ENCODE results near the gene AIF1L. TPM values are rescaled to one million over a fixed set of nuclear protein-coding genes. Genes with fewer than 3 reads are reported as not detected.

The AIF1L gene
- total and polyA plus RNA-seq, 2 of the 13 experiments (the other 11 are each of a cell fraction or from before 2014, with no cell fraction given), result 12.4 to 36.5 TPM

GRCh38 chr9:131121346-131121745, 25.0 kb downstream of the AIF1L start (continued):
- TF ChIP-seq PAXIP1 (CRISPR knock-in tag; conservative IDR thresholded peaks at IDR 0.05) (peak; percentile 24; the same call in 1 of the 2 replicates), ZC3H4 (CRISPR knock-in tag; IDR thresholded peaks at IDR 0.05; ENCODE audit: borderline replicate concordance) (no peak), ZNF142 (CRISPR knock-in tag; IDR thresholded peaks at IDR 0.05) (no peak), SMAD9 (CRISPR knock-in tag; IDR thresholded peaks at IDR 0.05) (no peak), RFXANK (CRISPR knock-in tag; IDR thresholded peaks at IDR 0.05) (no peak)
